A673 (cell line): ENCODE results near the gene RAB3D.

Experiments used
- EZH2 ChIP-seq: fragments of 200-600 bp; sonication (generic); IDR thresholded peaks from 2 replicates; pipeline ENCODE4 v1.6.1; 2017; ENCODE audit warnings: borderline replicate concordance, low read depth, mild to moderate bottlenecking, mixed read lengths, antibody characterized with exemption, low read length; ENCODE audit not compliant: poor library complexity, severe bottlenecking
- TF ChIP-seq, protein P1 (sequence below): fragments of 300-800, 200-600 bp; sonication (generic); conservative IDR thresholded peaks from 2 replicates; pipeline ENCODE4 v1.5.1; 2017; ENCODE audit warnings: low read depth, mild to moderate bottlenecking, antibody characterized with exemption, low read length, moderate library complexity, mixed read lengths

DNA sequence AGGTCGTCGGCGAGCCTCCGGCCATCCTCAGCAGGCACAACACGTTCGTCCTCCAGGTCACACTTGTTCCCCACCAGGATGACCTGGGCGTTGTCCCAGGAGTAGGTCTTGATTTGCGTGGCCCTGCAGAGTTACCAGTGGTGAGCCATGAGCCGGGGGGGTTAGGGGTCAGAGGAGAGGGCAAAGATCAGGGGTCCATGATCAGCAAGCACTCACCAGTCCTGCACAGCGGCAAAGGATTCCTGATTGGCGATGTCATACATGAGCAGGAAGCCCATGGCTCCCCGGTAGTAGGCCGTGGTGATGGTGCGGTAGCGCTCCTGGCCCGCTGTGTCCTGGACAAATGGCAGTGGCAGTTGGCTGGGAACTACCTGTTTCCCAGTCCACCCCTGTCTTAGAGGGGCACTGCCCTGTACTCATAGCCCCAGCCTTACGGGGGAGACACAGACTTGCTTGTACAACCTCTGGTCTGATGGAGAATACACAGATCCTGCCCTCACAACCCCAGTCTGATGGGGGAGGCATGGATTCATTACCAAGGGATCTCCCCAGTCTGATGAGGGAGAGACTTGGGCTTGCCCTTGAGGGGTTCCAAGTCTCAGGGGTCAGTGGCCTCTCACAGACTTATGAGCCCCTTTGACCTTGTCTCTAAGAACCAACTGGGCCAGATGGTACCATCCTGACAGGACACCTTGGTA, 3.9 kb downstream of the RAB3D start:
- TF ChIP-seq, protein P1, sequence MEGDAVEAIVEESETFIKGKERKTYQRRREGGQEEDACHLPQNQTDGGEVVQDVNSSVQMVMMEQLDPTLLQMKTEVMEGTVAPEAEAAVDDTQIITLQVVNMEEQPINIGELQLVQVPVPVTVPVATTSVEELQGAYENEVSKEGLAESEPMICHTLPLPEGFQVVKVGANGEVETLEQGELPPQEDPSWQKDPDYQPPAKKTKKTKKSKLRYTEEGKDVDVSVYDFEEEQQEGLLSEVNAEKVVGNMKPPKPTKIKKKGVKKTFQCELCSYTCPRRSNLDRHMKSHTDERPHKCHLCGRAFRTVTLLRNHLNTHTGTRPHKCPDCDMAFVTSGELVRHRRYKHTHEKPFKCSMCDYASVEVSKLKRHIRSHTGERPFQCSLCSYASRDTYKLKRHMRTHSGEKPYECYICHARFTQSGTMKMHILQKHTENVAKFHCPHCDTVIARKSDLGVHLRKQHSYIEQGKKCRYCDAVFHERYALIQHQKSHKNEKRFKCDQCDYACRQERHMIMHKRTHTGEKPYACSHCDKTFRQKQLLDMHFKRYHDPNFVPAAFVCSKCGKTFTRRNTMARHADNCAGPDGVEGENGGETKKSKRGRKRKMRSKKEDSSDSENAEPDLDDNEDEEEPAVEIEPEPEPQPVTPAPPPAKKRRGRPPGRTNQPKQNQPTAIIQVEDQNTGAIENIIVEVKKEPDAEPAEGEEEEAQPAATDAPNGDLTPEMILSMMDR, result no peak
- TF ChIP-seq EZH2, result no peak
